ENCODE results near the gene VWA8.
"Not testable (repeated sequence)": the region's sequence is repeated elsewhere in the genome, so short reads cannot be mapped to it uniquely, and the experiment has no call there.

Gene VWA8

DNA sequence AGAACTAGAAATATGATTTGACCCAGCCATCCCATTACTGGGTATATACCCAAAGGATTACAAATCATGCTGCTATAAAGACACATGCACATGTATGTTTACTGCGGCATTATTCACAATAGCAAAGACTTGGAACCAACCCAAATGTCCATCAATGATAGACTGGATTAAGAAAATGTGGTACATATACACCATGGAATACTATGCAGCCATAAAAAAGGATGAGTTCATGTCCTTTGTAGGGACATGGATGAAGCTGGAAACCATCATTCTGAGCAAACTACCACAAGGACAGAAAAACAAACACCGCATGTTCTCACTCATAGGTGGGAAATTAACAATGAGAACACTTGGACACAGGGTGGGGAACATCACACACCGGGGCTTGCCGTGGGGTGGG lies 38.0 kb downstream of the VWA8 start:
- DNase-seq, ATAC-seq: not testable (repeated sequence)

DNA sequence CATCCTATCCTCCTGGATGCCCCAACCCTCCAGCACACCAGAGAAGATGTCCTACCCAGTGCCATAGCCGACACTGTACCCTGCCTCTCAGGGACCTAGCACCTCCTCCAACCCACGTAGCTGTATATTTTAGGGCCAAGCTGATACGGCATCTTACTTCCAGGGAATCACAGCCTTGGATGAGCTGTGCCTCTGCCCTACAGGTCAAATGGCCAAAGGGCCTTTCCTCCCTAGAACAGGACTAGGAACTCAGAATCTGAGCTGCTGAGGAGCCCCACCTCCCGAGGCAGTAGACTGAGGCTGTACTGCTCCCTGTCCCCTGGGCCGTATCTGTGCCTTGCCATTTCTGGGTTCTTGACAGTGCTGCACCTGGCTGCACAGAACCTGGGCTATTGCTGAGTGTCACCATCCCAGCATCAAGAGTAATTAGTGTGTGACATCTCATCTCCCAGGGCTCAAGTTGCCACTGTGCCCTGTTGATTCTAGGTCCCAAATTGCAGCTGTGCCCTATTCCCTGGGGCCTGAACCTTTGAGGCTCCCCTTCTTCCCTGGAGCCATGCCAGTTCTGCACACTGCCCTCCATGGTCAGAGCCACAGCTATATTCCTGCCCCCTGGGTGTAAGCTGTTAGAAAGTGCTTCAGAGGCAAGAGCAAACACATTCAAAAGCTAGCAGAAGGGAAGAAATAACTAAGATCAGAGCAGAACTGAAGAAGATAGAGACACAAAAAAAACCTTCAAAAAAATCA lies 41.0 kb downstream of the VWA8 start:
- ATAC-seq (no peak), DNase-seq (no peak)

DNA sequence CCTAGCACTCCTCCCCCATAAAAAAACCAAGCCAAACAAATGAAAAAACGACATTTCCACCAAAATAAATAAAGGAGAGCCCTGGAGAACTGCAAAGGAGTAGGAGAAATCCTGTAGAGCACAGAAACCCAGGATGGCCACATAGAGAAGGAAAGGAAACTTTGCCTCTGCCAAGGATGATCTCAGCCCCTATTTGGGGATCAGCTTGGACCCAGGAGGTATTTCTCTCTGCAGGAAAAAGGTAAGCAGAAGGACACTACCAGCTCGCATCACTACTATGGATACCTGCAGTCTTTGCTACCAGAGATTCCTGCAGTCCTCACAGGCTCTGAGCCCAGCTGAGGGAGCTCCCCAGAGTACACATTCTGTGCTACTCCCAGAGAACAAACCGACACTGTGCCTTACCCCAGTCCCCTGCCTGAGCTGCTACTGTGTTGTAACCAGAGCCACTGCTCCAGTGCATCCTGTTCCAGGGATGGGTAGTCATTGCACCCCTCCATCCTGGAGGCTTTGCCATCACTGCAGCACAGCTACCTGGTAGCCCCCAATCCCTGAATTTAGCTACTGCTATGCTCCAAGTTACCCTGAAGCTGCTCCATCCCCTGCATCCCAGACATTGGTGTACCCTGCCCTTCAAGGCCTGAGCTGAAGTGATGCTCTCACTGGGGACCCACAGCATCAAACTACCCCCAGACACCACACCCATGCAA lies 41.7 kb downstream of the VWA8 start:
- no peak for DNase-seq
- ATAC-seq = no peak

DNA sequence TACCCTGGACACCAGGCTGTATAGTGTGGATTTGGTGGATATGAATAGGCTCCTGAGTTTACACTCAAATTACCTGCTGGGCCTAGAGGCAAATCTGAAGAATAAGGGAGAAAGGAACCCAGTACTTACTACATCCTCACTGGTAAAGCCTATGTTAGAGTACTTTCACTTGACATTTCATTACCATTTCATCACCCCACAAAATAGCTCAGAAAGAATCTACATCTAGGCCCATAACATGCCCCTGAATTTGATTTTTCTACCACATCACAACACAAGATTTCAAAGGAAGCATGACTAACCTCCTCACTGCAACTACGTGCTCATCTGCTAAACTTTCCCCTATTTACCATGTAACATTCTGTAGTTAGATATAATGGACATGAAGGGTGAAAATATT lies 43.3 kb downstream of the VWA8 start:
- peak; percentile 91 for ATAC-seq

DNA sequence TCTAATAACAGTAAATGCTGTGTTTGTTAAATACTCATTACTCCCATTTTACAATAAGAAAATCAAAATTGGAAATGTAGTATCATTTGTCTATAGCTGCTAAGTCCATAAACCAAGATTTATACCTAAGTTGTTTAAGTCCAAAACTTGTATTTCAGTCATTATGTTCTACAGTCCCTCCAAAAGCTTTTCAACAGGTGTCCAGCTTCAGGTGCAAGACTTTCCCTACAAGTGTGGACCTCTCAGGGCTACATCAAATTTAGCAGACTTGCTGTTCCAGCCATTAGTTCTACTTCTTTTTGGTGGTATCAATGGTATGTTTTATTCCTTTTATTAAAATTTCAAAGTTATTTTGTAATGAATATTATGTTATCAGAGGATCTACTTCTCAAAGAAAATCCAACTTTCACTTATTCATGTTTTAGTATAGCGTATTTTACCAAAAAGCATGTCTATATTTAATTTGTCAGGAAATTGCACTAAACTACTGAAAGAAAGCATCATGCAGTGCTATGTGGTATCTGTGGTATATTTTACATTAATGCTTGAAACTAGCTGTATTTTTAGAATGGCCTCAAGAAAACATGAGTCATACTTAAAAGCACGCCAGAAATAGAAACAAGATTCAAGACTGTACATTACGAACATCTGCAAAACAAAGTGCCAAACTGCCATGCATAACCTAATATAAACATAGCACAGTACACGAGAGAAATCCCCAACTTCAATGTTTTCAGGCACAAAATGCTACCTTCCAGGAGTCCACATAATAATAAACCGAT lies 44.5 kb downstream of the VWA8 start:
- DNase-seq = no peak
- peak; percentile 68 for ATAC-seq

More for the DNA sequence above, 43.3 kb downstream of the VWA8 start:
- DNase-seq = no peak

DNA sequence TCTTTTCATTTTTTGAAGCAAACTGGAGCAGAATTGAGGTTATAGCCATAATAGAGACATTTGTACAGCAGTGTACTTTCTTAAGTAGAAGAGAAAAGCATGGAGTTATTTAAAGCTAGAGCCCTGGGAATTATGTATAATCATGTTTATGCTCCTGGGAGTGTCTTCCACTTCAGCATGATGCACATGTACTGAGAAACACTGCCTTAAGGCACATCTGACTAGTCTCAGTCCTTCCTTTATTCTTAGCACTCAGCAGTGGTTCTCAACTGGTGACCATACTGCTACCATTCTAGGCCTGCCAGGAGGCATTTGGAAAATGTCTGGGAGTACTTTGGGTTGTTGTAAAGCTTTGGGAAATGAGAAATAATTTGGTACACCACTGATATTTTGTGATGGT lies 45.8 kb downstream of the VWA8 start:
- DNase-seq = no peak

DNA sequence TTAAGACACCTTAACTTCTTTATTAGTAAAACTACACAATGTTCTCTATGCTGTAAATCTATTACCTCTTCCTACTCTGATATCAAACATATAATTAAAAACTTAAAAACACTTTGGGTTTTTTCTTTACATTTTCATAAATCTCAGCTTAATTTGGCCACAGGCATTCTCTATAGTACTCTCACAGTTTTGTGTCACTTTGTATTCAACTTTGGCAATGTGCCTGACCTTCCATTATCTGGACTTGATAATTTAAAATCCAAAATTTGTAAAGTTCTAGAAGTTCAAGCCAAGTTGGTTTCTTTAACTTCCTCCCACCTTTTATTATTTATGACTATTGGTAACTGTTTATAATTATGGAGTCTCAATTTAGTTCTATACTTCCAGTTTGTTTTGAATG lies 46.4 kb downstream of the VWA8 start:
- ATAC-seq (no peak), DNase-seq (no peak)

More for the DNA sequence above, 45.8 kb downstream of the VWA8 start:
- no peak for ATAC-seq

DNA sequence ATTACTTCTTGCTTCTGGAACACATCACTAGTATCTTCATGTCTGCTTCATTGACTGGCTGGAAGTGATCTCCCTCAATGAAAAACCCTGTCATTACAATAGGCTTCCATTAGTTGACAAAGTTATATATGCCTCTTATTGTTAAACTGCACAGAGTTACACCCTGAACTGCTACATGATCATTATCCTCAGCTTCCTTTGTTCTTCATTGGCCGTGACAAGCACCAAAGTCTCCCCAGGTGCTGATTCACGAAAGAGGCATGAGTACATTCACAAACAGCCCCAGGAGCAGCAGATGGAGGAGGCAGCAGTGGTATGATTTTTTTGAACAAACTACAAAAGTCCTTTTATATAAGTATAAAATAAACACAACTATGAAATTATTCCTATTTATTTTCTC lies 51.4 kb downstream of the VWA8 start:
- no peak for DNase-seq

DNA sequence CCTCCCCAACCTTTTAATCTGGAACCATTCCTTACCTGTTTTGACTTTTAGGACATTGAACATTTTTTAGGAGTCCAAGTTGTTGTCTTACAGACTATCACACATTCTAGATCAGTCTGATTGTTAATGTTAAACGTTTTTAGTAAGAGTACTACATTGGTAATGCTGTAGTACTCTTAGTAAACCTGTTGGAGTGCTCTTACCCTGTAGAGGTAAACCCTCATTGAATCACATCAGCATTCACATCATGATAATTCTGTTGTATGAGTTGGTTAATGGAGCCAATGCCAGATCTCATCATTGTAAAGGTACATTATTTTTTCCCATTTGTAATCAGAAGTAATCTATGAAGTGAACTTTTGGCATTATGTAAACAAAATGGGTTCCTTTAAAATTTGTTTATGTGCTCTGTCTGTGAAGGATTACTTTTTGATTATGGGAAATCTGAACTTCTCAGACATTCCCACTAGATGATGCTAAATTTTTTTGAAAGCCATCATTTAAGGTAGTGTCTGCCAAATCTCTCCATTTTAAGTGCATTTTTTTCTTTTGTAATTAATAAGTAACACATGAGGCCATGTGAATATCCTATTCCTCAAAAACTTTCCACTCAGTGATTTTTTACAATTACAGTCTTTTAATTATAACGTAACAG lies 55.2 kb downstream of the VWA8 start:
- ATAC-seq (peak; percentile 81), DNase-seq (no peak)

More for the DNA sequence above, 51.4 kb downstream of the VWA8 start:
- ATAC-seq = no peak

DNA sequence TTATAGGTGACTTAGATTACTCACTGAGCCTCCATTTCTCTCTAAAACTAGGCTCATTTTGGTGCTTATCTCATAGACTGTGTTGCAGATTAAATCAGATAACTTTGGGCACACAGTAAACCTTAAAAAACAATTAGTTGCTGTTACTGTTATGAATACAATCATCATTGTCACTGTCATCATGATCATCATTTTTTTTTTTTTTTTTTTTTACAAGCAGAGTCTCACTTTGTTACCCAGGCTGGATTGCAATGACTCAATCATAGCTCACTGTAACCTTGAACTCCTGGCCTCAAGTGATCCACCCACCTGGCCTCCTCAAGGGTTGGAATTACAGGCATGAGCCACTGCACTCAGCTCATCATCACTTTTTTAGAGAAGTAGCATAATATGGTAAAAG lies 60.0 kb downstream of the VWA8 start:
- DNase-seq = peak; percentile 10
- ATAC-seq = peak; percentile 85

DNA sequence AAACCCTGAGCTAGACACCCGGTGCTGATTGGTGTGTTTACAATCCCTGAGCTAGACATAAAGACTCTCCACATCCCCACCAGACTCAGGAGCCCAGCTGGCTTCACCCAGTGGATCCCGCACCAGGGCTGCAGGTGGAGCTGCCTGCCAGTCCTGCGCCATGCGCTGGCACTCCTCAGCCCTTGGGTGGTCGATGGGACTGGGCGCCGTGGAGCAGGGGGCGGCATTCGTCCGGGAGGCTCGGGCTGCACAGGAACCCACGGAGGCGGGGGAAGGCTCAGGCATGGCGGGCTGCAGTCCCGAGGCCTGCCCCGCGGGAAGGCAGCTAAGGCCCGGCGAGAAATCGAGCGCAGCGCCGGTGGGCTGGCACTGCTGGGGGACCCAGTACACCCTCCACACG lies 62.5 kb downstream of the VWA8 start:
- DNase-seq, ATAC-seq: not testable (repeated sequence)

DNA sequence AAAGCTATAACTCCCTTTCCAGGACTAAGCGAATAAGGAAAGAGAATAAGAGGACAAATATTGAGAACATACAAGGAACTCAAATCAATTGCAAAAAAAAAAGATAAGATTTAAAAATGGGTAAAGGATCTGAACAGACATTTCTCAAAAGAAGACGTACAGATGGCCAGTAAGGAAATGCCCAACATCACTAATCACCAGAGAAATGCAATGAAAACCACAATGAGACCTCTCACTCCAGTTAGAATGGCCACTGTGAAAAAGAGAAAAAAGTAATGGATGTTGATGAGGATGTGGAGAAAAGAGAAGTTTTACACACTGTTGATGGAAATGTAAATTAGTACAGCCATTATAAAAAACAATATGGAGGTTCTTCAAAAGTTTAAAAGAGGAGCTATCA lies 63.8 kb downstream of the VWA8 start:
- DNase-seq (no peak), ATAC-seq (no peak)

DNA sequence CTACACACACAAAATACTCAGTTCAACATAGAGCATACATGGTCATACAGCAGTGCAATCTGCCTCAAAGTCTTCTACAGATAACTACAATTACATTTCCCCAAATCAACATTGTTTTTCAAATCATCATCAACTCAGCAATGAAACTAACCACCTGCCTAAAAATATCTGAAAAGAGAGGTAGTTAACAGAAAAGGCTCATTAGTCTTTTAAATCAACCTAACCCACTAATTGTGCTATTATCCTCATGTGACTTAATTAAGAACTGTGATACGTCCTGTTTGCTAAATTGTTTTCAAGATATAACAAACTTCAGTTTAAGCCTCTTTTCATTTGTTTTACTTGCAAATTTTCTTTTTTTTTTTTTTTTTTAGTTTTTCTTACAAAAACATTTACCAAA lies 65.4 kb downstream of the VWA8 start:
- DNase-seq = no peak
- no peak for ATAC-seq

DNA sequence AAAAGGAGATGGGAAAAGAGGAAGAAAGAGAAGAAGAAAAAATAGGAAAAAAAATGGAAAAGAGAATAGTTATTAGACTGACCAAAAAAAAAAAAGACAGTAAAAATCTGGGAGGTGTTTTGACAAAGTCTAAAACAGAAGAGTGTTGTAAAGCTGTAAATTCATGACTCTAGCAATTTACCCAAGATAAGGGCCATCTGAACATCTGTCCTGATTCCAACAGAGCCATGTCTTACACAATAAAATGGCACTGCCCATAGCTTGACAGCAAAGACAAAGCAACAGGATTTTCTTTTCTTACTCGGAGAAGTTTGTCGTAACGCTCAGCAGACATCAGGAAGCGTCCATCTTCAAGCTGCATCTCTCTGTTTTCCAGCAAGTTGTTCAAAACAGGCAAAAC lies 69.8 kb downstream of the VWA8 start:
- ATAC-seq (no peak), DNase-seq (no peak)

DNA sequence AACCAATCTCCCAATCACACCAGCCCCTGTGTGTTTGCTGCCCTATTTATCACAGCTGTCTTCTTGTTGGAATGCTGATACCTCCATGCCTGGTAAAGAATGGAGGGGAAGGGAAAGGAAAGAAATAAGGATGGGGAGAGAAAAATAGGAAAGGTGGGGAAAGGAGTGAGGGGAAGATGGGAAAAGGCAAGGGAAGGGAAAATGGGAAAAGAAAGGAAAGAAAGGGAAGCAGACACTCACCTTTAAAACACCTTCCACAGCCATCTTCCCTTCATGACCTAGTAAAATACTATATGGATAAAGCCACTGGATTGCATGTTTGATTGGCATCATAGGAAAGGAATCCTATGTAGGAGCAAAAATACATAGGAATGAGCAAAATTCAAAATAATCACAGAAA lies 77.8 kb downstream of the VWA8 start:
- ATAC-seq (no peak), DNase-seq (no peak)

DNA sequence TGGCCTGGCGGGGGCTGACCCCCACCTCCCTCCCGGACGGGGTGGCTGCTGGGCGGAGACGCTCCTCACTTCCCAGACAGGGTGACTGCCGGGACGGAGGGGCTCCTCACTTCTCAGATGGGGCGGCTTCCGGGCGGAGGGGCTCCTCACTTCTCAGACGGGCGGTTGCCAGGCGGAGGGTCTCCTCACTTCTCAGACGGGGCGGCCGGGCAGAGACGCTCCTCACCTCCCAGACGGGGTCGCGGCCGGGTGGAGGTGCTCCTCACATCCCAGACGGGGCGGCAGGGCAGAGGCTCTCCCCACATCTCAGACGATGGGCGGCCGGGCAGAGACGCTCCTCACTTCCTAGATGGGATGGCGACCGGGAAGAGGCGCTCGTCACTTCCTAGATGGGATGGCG lies 79.0 kb downstream of the VWA8 start:
- DNase-seq, ATAC-seq: not testable (repeated sequence)

DNA sequence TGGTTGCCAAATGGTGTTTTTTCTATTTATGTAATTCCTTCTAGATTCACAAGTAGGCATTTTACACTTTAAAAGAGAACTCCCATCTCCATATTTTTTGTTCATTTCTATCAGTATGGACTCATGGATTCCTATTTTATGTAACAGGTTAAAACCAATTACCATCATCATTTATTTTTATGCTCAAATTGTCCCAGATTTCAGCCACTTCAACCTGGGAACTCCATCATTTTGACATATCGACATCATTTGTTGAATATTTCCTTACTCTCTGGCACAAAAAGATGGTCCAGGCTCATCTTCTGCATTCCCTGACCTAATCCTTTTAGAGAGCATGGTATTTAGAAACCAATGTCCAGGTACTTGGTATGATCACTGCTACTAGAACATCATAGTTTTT lies 79.9 kb downstream of the VWA8 start:
- DNase-seq (no peak), ATAC-seq (no peak)

DNA sequence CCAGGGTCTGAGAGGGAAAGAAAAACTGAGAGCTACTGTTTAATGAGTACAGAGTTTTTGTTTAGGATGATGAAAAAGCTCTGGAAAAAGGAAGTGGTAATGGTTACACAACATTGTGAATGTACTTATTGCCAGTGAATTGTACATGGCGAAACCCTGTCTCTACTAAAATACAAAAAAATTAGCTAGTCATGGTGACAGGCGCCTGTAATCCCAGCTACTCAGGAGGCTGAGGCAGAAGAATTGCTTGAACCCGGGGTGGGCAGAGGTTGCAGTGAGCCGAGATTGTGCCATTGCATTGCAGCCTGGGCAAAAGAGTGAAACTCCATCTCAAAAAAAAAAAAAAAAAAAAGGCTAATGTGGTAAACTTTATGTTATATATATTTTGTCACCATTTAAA lies 96.3 kb downstream of the VWA8 start:
- ATAC-seq (no peak), DNase-seq (no peak)

DNA sequence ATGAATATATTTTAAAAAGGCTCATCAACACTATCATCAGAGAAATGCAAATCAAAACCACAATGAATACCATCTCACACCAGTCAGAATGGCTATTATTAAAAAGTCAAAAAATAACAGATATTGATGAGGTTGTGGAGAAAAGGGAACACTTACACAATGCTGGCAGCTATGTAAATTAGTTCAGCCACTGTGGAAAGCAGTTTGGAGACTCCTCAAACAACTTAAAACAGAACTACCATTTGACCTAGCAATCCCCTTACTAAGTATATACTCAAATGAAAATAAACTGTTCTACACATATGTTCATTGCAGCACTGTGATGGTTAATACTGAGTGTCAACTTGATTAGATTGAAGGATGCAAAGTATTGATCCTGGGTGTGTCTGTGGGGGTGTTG lies 98.2 kb downstream of the VWA8 start:
- DNase-seq, ATAC-seq: not testable (repeated sequence)

DNA sequence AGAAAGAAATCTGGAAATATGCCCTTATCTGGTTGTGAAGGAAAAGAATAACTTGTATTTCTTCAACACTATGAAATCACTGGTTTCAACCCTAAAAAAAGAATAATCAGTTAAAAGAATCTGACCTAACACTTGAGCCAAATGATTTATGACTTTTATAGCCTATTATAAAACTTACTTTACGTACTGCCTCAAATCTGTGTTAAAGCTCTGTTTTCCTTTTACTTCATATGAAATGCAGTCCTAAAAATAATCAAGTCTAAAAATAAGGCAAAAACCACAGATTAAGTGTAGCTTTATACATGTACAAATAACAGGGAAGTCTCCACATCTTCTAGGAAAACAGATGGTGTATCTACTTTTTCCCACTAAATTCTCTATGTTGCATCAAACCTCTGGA lies 101.3 kb downstream of the VWA8 start:
- DNase-seq (no peak), ATAC-seq (no peak)

DNA sequence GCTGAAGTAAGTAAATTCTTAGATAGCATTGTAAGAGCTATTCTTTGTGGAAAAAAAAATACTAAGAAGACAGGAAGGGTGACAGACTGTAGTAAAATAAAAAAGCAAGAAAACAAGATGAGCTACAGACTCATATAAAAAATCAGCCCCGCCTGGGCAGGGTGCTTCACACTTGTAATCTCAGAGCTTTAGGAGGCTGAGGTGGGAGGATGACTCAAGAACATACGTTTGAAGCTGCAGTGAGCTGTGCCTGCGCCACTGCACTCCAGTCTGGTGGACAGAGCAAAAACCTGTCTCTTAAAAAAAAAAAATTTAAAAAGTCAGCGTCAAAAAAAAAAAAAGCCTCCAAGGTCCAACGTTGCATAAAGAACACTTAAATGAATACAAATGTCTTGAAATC lies 102.1 kb downstream of the VWA8 start:
- no peak for DNase-seq

DNA sequence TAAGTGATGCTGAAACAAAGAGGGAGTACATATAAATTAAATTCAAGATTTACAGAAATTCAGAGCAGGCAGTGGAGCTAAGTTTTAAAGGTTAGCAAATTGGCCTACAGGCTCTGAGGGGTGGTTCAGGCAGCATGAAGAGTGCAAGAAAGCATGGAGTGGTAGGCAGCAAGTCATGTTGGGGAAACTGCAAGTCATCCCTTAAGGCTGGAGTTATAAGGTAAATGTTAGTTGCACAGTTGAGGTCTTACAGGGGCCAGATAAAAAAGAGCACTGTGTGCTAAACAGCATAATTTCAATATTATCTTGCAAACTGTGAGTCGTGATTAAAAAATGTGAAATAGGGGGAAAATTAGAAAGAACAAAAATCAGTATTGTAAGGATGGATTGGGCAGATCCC lies 106.2 kb downstream of the VWA8 start:
- no peak for DNase-seq
- ATAC-seq = no peak

More for the DNA sequence above, 102.1 kb downstream of the VWA8 start:
- ATAC-seq = no peak
